Measurements from ENCODE around the gene ZNF775.
A peak's percentile ranks its signal among the peaks of the same experiment; 100 is the strongest.

The ZNF775 gene

GRCh38 chr7:150370612-150371071 is 8.5 kb upstream of the ZNF775 start:
- peak; percentile 6; the same call in 1 of the 3 replicates for ATAC-seq
- no peak for TF ChIP-seq POU6F1 (CRISPR knock-in tag; IDR thresholded peaks at IDR 0.05; ENCODE audit: borderline replicate concordance, low read depth)
- TF ChIP-seq GLIS3 (CRISPR knock-in tag; IDR thresholded peaks at IDR 0.05), result no peak
- no peak for TF ChIP-seq CSDC2 (CRISPR knock-in tag; IDR thresholded peaks at IDR 0.05)
- TF ChIP-seq ISL1 (CRISPR knock-in tag; IDR thresholded peaks at IDR 0.05), result no peak
- TF ChIP-seq ZNF70 (CRISPR knock-in tag; IDR thresholded peaks at IDR 0.05), result no peak
- no peak for TF ChIP-seq ESRRG (CRISPR knock-in tag; IDR thresholded peaks at IDR 0.05)
- TF ChIP-seq OSR1 (CRISPR knock-in tag; IDR thresholded peaks at IDR 0.05), result no peak
- no peak for TF ChIP-seq CREB5 (CRISPR knock-in tag; IDR thresholded peaks at IDR 0.05; ENCODE audit: low read depth)
- TF ChIP-seq PPARA (CRISPR knock-in tag; IDR thresholded peaks at IDR 0.05; ENCODE audit: borderline replicate concordance), result no peak
- no peak for TF ChIP-seq ZFP30 (CRISPR knock-in tag; IDR thresholded peaks at IDR 0.05)

GRCh38 chr7:150371131-150371995 is 7.8 kb upstream of the ZNF775 start:
- TF ChIP-seq CSDC2 (CRISPR knock-in tag; IDR thresholded peaks at IDR 0.05) (no peak), OSR1 (CRISPR knock-in tag; IDR thresholded peaks at IDR 0.05) (no peak), BACH2 (CRISPR knock-in tag; IDR thresholded peaks at IDR 0.05; ENCODE audit: borderline replicate concordance) (no peak), ZC3H10 (CRISPR knock-in tag; IDR thresholded peaks at IDR 0.05) (no peak), ZNF565 (CRISPR knock-in tag; conservative IDR thresholded peaks at IDR 0.05; ENCODE audit: low read depth) (no peak), PPARA (CRISPR knock-in tag; IDR thresholded peaks at IDR 0.05; ENCODE audit: borderline replicate concordance) (no peak), ZNF70 (CRISPR knock-in tag; IDR thresholded peaks at IDR 0.05) (no peak), SNAI2 (CRISPR knock-in tag; IDR thresholded peaks at IDR 0.05) (no peak), ZFP30 (CRISPR knock-in tag; IDR thresholded peaks at IDR 0.05) (no peak), TOX (CRISPR knock-in tag; IDR thresholded peaks at IDR 0.05; ENCODE audit: borderline replicate concordance) (no peak), PATZ1 (CRISPR knock-in tag; IDR thresholded peaks at IDR 0.05; ENCODE audit: borderline replicate concordance) (no peak), ARNTL (CRISPR knock-in tag; IDR thresholded peaks at IDR 0.05; ENCODE audit: borderline replicate concordance, low read depth) (no peak), POU6F1 (CRISPR knock-in tag; IDR thresholded peaks at IDR 0.05; ENCODE audit: borderline replicate concordance, low read depth) (no peak)
- no peak for ATAC-seq

GRCh38 chr7:150371996-150372270 is 7.2 kb upstream of the ZNF775 start:
- ATAC-seq, result no peak
- no peak for TF ChIP-seq BACH2 (CRISPR knock-in tag; IDR thresholded peaks at IDR 0.05; ENCODE audit: borderline replicate concordance)
- TF ChIP-seq RARB (CRISPR knock-in tag; IDR thresholded peaks at IDR 0.05), result no peak
- TF ChIP-seq TCF4 (CRISPR knock-in tag; IDR thresholded peaks at IDR 0.05; ENCODE audit: borderline replicate concordance), result no peak

- ATAC-seq, result no peak
- no peak for TF ChIP-seq CSDC2 (CRISPR knock-in tag; IDR thresholded peaks at IDR 0.05)
- no peak for TF ChIP-seq GLIS3 (CRISPR knock-in tag; IDR thresholded peaks at IDR 0.05)
- no peak for TF ChIP-seq SNAI2 (CRISPR knock-in tag; IDR thresholded peaks at IDR 0.05)
- no peak for TF ChIP-seq ZC3H10 (CRISPR knock-in tag; IDR thresholded peaks at IDR 0.05)
- TF ChIP-seq ZNF70 (CRISPR knock-in tag; IDR thresholded peaks at IDR 0.05), result no peak
- TF ChIP-seq ESRRG (CRISPR knock-in tag; IDR thresholded peaks at IDR 0.05), result no peak
- no peak for TF ChIP-seq TSHZ2 (CRISPR knock-in tag; IDR thresholded peaks at IDR 0.05)
- no peak for TF ChIP-seq ZFP30 (CRISPR knock-in tag; IDR thresholded peaks at IDR 0.05)
- TF ChIP-seq POU6F1 (CRISPR knock-in tag; IDR thresholded peaks at IDR 0.05; ENCODE audit: borderline replicate concordance, low read depth), result no peak
- TF ChIP-seq ZNF565 (CRISPR knock-in tag; conservative IDR thresholded peaks at IDR 0.05; ENCODE audit: low read depth), result no peak
- no peak for TF ChIP-seq TCF4 (CRISPR knock-in tag; IDR thresholded peaks at IDR 0.05; ENCODE audit: borderline replicate concordance)
- no peak for TF ChIP-seq RARB (CRISPR knock-in tag; IDR thresholded peaks at IDR 0.05)
Measured at GRCh38 chr7:150372271-150373048, 6.7 kb upstream of the ZNF775 start.
